RWPE1 (cell line): ENCODE data around the gene NPIPB2.
"Not testable (repeated sequence)": the region's sequence is repeated elsewhere in the genome, so short reads cannot be mapped to it uniquely, and the experiment has no call there.

Source experiments
- CTCF ChIA-PET: fragments of 350-600 bp; sonication (Branson Sonifier 250); formaldehyde crosslinking; extraction: SDS; loops from one replicate; lab custom pipeline; 2021; lab: Yijun Ruan, JAX
- POLR2A ChIA-PET: fragments of 400-600 bp; formaldehyde crosslinking; extraction: SDS; loops from one replicate; lab custom pipeline; 2020; ENCODE audit warnings: antibody characterized with exemption; ENCODE audit not compliant: low non-redundant PET; lab: Yijun Ruan, JAX
- DNase-seq: peaks from one replicate; pipeline ENCODE4 v3.0.0; 2012; ENCODE audit warnings: low spot score
- H3K27ac ChIP-seq: fragments of 450-650 bp; 2 replicates; pipeline ENCODE4 v1.5.1; 2017
- CTCF ChIP-seq: fragments of 450-650 bp; conservative IDR thresholded peaks from 2 replicates; pipeline ENCODE4 v1.5.1; 2017; ENCODE audit warnings: low read depth, mild to moderate bottlenecking

Gene NPIPB2

GRCh38 chr16:11957591-11958395 is 15.9 kb upstream of the NPIPB2 start:
- ChIA-PET CTCF (interaction anchor here (0.6 to 1.0 kb wide), 3 partner anchors 12 to 562 kb away, joined by 3 to 4 read pairs (median 4); no protein-coding TSS in a partner anchor), POLR2A (no interaction called here)
- no peak for TF ChIP-seq CTCF
- no peak overlapping the region for H3K27ac ChIP-seq
- no peak for DNase-seq

DNA sequence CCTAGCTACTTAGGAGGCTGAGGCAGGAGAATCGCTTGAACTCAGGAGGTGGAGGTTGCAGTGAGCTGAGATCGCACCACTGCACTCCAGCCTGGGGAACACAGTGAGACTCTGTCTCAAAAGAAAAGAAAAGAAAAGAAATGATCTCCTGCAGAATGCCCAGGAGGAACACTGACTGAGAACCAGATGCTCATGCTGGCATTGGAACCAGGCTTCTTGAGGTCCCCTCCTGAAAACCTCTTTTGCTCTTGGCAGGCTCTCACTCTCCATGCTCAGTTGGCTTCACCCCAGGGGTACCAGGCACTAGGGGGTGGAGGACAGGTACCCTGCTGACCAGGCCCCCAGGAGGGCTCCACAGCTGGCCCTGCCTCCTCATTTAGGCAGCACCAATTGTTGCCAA is 14.7 kb upstream of the NPIPB2 start:
- no peak for TF ChIP-seq CTCF
- ChIA-PET CTCF (no interaction called here), POLR2A (interaction anchor here (0.6 kb wide), 1 partner anchor 314 kb away, joined by 3 read pairs; no protein-coding TSS in a partner anchor)
- no peak for DNase-seq
- H3K27ac ChIP-seq, result peak overlapping the region; percentile 74

DNA sequence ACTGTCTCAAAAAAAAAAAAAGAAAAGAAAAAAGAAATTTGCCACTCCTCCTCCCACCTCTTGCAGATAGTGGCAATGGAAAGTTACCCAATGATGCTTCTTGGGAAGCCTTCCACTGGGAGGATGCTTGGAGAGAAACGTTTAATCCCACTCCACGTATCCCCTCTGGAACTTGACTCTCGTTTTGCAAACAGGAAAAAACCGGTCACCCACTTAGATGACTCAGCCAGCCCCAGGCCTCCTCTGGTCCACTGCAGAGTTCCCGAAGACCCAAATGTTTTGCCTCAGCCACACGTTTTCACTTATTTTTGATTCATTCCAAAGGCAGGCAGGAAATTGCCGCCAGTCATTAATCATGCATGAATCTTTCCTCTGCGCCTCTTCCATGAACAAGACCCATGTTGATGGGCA is 13.9 kb upstream of the NPIPB2 start:
- peak; percentile 78 for DNase-seq
- ChIA-PET CTCF (no interaction called here), POLR2A (interaction anchor here (0.6 kb wide), 1 partner anchor 315 kb away, joined by 3 read pairs; no protein-coding TSS in a partner anchor)
- TF ChIP-seq CTCF, result no peak
- H3K27ac ChIP-seq, result peak overlapping the region; percentile 74

GRCh38 chr16:11953576-11953975 is 11.7 kb upstream of the NPIPB2 start:
- DNase-seq, H3K27ac ChIP-seq, POLR2A ChIA-PET: not testable (repeated sequence)
- CTCF ChIA-PET, result interaction anchor here (0.6 kb wide), 1 partner anchor 7 kb away, joined by 4 read pairs; no protein-coding TSS in a partner anchor

DNA sequence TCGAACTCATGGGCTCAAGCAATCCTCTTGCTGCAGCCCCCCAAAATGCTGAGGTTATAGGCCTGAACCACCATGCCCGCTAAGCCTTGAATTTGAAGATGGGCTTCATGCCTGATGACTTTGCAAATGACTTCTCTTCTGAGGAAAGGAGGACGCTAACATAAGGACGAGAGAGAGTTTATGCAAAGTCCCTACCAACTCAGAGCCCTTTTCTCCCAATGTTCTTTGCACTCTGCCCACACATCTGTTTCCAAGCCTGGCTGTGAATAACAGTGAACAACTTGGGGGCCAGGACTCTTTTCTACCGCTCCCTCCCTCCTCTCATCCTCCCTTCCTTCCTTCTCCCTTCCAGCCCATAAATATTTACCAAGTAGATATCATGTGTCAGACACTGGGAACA is 8.5 kb upstream of the NPIPB2 start:
- no peak for DNase-seq
- TF ChIP-seq CTCF, result no peak
- CTCF ChIA-PET, result no interaction called here
- no peak overlapping the region for H3K27ac ChIP-seq
- POLR2A ChIA-PET, result no interaction called here

DNA sequence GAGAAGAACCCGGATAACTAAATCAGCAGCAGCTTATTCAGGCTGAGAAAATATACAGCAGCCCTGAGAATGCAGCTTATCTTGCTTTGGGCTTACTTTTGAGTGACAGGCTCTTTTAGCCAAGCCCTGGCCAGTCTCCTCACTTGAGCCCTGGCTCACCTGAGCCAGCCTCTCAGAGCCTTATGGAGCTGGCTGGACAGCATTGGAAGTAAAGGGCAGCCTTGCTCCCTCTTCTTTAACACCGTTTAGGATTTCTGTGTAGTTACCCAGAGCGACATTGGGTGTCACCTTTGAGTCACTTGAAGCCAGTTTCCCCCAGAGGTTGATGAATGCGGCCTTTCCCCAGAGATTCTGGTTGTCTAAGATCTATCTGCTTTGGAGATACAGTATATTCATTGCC is 7.7 kb upstream of the NPIPB2 start:
- TF ChIP-seq CTCF, result peak; percentile 46; the same call in 1 of the 2 replicates
- ChIA-PET CTCF (interaction anchor here (0.6 to 1.9 kb wide), 5 partner anchors 12 to 296 kb away, joined by 3 to 14 read pairs (median 3); partner anchors contain the start of gene TNFRSF17), POLR2A (no interaction called here)
- peak; percentile 31 for DNase-seq
- H3K27ac ChIP-seq, result no peak overlapping the region

DNA sequence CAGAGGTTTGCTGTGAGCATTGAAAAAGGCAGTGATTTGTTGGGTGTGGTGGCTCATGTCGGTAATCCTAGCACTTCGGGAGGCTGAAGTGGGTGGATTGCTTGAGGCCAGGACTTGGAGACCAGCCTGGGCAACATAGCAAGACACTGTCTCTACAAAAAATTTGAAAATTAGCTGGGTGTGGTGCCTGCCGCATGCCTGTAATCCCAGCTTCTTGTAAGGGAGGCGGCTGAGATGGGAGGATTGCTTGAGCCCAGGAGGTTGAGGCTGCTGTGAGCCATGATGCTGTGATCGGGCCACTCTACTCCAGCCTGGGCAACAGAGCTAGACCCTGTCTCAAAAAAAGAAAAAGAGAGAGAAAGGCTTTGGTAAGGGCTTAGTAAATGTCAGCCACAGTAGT is 7.0 kb upstream of the NPIPB2 start:
- ChIA-PET CTCF (interaction anchor here (0.8 to 1.9 kb wide), 4 partner anchors 16 to 297 kb away, joined by 3 to 14 read pairs (median 4); partner anchors contain the start of gene TNFRSF17), POLR2A (no interaction called here)
- TF ChIP-seq CTCF, result no peak
- no peak overlapping the region for H3K27ac ChIP-seq
- no peak for DNase-seq
